A204.1 (cell line): ENCODE results near the gene RUNX3.
"Not testable (repeated sequence)": the region's sequence is repeated elsewhere in the genome, so short reads cannot be mapped to it uniquely, and the experiment has no call there.

Experiments
- FAIRE-seq: peaks from 2 replicates; lab custom pipeline; 2012; peaks lifted over from hg19 to GRCh38; lab: Jason Lieb, UNC

The RUNX3 gene

GRCh38 chr1:24930260-24931145 lies at the start of gene RUNX3:
Gene RUNX3, minus strand, starts transcription at chr1:24930276. Its CDS starts 408 bp downstream, at chr1:24929868.
- FAIRE-seq = no peak

DNA sequence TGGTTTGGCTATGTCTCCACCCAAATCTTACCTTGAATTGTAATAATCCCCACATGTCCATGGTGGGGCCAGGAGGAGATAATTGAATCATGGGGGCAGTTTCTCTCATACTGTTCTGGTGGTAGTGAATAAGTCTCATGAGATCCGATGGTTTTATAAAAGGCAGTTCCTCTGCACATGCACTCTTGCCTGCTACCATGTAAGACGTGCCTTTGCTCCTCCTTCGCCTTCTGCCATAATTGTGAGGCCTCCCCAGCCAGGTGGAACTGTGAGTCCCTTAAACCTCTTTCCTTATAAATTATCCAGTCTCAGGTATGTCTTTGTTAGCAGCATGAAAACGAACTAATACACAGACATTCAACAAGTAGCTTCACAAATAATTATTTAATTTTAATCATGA lies 49.2 kb upstream of the RUNX3 start:
- FAIRE-seq = not testable (repeated sequence)

- no peak for FAIRE-seq
These were observed 48.4 kb upstream of the RUNX3 start for GRCh38 chr1:24978383-24979032.

- no peak for FAIRE-seq
These were observed 45.3 kb upstream of the RUNX3 start for GRCh38 chr1:24975391-24975790.

DNA sequence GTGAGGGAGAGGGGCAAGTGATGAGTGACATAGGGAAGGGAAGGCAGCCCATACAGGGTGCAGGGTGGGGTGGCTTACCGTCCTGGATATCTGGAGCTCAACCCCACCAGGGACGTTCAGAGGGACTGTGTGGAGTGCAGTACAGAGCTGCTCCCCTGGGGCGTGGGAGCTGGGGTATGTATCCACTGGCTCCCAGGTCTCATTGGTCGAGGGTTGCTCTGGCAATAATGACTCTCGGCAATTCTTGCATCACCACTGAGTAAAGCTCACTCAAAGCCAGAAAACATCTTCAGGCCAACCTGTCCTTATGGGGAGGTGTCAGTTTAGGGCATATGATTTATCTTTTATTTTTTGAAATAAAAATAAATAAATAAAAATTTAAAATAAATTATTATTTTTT lies 43.2 kb upstream of the RUNX3 start:
- no peak for FAIRE-seq

DNA sequence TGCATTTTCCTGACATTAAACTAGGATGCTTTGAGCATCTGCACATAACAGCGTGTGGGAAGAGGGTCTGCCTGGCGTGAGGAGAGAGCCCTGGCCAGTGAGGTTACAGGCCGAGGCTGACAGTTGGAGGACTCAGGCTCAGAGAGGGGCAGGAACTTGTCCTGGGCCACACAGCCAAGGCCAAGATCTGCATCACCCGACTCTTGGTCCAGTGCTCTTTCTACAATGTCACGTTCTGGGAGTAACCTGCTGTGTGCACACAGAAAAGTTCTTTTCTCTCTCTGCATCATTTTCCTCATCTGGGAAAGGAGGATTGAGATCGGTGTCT lies 42.8 kb upstream of the RUNX3 start:
- no peak for FAIRE-seq

- no peak for FAIRE-seq
These were observed 42.3 kb upstream of the RUNX3 start for GRCh38 chr1:24972221-24972914.

DNA sequence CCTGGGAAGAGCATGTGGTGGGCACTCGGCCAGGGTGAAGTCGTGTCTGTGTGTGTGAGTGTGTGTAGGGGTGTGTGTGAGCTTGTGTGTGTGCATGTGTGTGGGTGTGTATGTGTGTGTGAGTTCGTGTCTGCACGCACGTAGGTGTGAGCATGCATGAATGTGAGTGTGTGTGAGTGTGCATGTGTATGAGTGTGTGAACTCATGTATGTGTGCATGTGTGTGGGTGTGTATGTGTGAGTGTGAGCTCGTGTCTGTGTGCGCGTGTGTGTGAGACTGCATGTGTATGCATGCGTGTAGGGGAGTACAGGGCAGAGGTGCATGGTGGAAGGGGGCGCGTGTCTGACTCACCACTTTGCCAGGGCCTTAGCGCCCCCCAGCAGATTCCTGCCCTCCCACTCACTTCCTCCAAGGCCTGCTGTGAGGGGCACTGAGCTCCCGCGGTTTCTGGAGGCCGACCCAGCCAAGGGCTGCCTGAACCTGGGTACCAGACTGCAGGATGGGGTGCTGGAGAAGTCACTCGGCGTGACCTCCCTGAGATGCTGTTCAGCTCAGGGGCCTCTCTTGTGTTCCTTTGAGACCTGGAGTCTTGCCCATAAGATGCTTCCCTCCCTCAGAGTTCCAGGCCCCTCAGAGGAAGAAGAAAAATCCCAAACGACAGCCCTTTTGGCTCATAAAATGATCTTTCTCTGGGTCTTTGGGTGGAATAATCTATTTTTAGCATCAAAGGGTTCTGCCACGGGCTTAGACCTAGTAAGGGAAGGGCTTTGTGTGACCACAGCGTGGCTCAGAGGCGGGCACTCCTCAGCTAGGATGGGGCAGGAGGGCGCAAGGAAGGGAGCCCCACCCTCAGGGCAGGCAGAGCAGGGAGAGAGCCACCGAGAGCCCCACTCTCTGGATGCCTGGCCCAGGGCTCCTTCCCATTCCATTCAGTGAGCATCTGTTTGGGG lies 41.1 kb upstream of the RUNX3 start:
- no peak for FAIRE-seq

DNA sequence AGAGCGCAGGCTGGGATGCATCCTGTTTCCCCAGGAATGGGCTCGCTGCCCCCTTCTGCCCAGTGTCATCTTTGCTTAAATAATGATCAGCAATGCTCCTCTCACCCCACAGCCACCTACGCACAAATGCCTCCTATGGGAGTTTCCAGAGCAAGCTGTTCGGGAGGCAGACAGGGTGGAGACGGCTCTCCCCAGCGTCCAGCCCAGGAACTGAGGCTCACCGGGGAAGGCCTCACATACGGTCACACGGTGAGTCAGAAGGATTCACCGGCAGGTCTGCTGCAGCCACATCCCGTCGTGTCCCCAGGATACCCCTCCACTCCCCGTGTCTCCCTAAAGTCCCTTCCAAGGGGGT lies 40.3 kb upstream of the RUNX3 start:
- no peak for FAIRE-seq

- no peak for FAIRE-seq
These were observed 39.7 kb upstream of the RUNX3 start for GRCh38 chr1:24969596-24970398.

DNA sequence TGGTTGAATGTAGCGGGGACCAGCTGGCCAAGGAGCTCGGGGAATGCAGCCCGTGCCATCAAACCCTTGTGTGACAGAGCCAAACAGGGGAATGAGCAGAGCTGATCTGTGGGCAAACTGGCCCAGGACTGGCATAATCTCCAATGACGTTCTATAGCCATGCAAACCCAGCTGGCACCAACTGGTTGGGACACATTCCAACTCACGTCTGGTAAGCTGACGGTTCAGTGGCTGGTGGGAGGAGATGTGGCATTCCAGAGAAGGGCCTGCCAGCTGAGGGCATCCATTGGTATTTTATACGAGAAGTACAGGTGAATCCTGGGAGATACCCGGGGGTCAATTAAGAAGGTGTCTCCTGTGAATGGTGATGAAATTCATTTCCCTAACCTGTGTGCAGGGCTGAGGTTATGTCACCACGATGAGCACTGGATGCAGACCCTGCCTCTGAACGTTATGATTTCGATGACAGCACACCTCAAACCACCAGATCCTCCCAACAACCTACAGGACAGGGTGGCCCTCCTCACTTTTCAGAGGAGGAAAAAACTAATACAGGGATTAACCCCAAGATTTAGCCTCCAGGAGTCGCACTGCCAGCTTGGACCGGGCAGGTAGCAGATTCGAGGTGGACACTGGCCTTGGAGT lies 39.0 kb upstream of the RUNX3 start:
- no peak for FAIRE-seq

DNA sequence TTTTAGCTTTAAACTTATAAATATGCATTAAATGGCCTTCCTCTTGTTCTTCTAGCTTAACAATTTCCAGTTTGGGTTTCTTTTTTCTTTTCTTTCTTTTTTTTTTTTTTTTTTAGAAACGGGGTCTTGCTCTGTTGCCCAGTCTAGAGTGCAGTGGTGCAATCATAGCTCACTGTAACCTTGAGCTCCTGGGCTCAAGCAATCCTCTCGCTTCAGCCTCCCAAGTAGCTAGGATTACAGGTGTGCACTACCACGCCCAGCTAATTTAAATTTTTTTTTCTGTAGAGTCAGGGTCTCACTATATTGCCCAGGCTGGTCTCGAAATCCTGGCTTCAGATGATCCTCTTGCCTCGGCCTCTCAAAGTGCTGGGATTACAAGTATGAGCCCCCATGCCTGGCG lies 37.9 kb upstream of the RUNX3 start:
- FAIRE-seq = no peak

DNA sequence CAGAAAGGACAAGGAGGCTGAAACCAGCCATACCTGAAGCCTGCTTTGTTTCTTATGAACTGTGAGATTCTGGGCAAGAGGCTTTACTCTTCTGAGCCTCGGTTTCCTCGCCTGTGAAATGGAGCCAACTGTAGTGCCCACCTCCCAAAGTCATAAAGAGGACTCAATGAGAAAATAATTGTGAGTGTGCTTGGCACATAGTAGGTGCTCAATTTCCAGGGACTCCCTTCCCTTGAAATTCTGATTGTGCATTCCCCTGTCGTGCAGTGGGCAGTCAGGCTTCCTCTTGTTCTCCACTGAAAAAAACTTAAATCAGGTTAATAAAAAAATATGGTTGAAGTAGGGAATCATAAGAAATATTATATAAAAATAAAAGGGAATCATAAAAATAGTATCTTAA lies 37.5 kb upstream of the RUNX3 start:
- FAIRE-seq = no peak

DNA sequence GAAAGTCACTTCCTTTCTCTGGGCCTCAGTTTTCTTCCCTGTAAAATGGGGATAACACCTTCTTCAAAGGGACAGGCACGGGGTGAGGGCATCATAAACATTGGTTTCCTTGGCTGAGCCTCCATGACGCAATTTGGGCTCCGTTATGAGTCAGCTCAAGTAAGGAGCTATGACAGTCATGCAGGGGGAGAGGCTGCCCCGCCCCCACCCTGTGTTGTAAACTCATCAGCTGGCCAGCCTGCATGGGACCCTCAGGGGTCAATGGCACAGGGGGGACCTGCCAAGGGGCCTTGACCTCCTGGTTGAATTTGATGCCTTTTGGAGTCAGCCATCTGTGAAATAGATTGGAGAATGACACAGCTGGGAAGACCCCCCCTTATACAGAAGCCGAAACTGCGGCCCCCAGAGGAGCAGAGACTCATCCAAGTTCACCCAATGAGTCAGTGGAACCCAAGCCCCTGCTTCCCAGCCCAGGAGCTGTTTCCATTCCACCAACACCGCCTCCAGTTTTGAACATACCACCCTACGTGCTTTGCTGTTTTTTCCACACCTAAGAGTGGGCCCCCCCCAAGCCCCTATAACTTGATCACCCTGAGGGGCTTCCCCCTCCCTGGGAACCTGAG lies 36.8 kb upstream of the RUNX3 start:
- FAIRE-seq = no peak

DNA sequence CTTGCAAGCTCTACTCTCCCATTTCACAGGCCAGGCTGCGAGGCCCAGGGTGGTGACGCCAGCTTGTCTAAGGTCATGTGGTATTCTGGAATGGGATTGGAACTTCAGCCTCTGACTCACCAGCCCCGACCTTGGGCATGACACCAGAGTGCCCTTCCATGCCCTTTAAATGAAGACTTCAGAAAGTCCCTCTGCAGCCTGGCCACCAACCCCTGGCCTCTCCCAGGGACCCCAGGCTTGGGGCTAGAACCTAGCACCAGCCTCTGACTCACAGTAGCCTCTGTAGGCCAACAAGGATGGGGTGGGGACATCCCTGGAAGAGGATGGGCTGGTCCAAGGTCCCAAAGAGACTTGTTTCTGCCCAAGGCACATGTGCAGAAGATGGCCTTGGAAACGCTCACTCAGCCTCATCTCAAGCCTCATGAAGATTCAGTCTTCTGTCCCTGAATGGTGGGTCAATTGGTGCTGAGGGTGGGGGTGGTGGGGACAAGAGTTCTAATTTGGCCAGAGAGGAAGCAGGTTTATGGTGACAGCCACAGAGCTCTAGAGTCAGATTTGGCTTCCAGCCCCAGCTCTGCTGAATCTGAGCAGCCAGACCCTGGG lies 36.1 kb upstream of the RUNX3 start:
- no peak for FAIRE-seq

- FAIRE-seq = no peak
These were observed 35.5 kb upstream of the RUNX3 start for GRCh38 chr1:24965571-24965930.

- FAIRE-seq = no peak
These were observed 34.9 kb upstream of the RUNX3 start for GRCh38 chr1:24964811-24965570.

DNA sequence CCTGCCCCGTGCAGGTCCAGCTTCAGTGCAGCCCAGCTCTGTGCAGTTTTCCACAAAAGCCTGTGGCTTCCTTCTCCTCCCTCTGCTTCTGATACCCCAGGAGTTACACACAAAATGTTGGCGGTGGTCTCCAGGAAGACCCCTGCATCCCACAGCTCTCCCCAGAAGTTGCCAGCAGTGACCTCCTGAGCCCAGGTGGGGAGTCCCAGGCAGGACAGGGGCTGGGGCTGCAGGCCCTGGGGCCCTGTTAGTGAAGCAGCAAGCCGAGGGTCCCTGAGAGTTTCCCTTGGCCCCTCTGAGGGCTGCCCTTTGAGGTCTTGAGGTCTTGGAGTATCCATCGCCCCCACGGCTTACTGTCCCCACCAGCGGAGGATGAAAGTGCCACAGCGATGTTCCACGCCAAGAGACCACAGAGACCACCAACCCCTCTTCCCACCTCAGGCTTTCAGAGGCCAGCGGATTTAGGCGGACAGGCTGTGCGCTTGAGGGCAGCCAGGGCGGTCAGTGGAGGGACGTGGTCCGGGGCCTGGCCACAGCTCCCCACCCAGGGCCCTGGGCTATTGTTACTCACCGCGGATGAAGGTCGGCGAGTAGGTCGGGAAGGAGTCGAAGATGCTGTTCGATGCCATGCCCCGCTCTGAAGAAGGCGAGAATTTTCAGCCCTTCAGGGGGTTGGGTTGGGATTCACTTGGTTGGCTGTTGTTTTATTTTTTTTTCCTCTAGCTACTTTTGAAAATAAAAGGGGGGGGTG lies 34.0 kb upstream of the RUNX3 start:
- FAIRE-seq = no peak
